Gastrocnemius medialis (tissue), 4 donors: ENCODE results near the gene PRKD1. TPM values are rescaled to one million over a fixed set of nuclear protein-coding genes. Genes with fewer than 3 reads are reported as not detected.
"Not testable (repeated sequence)": the region's sequence is repeated elsewhere in the genome, so short reads cannot be mapped to it uniquely, and the experiment has no call there.

Experiments used
- ATAC-seq, 2 donors: fragments of 150-250 bp; one replicate each; pipeline ENCODE4 v1.9.1; 2016
- DNase-seq, 2 donors: peaks; one replicate each; pipeline ENCODE4 v3.0.0-alpha.2; 2019
- H3K27ac ChIP-seq, 4 donors: fragments of 200-600 bp; sonication (generic); 1 replicate in 1 of 4; 2 replicates in 3 of 4; pipeline ENCODE4 v1.5.1; 2016 to 2018; ENCODE audit warnings: mild to moderate bottlenecking in 2 of 4, moderate library complexity in 1 of 4
- H3K27me3 ChIP-seq, 3 donors: fragments of 200-600 bp; sonication (generic) in 2 of 3; 1 replicate in 1 of 3; 2 replicates in 2 of 3; pipeline versions ENCODE4 v1.5.1 to v1.6.0; 2016 to 2019; ENCODE audit warnings: mild to moderate bottlenecking in 1 of 3, moderate library complexity in 1 of 3
- H3K36me3 ChIP-seq, 2 donors: fragments of 200-600 bp; sonication (generic) in 1 of 2; one replicate each; pipeline ENCODE4 v1.5.1; 2017 to 2018
- H3K4me1 ChIP-seq, 2 donors: fragments of 200-600 bp; sonication (generic) in 1 of 2; one replicate each; pipeline ENCODE4 v1.5.1; 2016 to 2017; ENCODE audit warnings: mild to moderate bottlenecking in 2 of 2
- H3K4me3 ChIP-seq, 4 donors: fragments of 200-600 bp; sonication (generic) in 3 of 4; 1 replicate in 1 of 4; 2 replicates in 3 of 4; pipeline ENCODE4 v1.5.1; 2016 to 2019; ENCODE audit warnings: mild to moderate bottlenecking in 2 of 4
- H3K9me3 ChIP-seq, 3 donors: fragments of 200-600 bp; sonication (generic) in 2 of 3; 1 replicate in 1 of 3; 2 replicates in 2 of 3; pipeline ENCODE4 v1.5.1; 2016 to 2019
- CTCF ChIP-seq, 5 experiments: fragments of 450-650 bp in 3 of 5; fragments of 200-600 bp in 2 of 5; sonication (generic) in 2 of 5; IDR thresholded peaks in 4 of 5; conservative IDR thresholded peaks in 1 of 5; 1 replicate in 4 of 5; 2 replicates in 1 of 5; pipeline ENCODE4 v1.5.1; 2016 to 2019; ENCODE audit warnings: antibody characterized with exemption in 5 of 5, mild to moderate bottlenecking in 3 of 5, moderate library complexity in 3 of 5
- POLR2A ChIP-seq, 2 donors: fragments of 450-650 bp; IDR thresholded peaks; one replicate each; pipeline ENCODE4 v1.6.1; 2017; ENCODE audit warnings: antibody characterized with exemption in 2 of 2, mild to moderate bottlenecking in 2 of 2, moderate library complexity in 2 of 2
- in situ Hi-C, 4 donors: fragments of 200-750 bp; cut with MboI; loops; one replicate each; pipeline versions ENCODE4 v1.15.0 to v1.8.0; 2017; ENCODE audit warnings: low sequenced_read_pairs in 4 of 4
- intact Hi-C: fragments of 100-400 bp; cut with DNase I; formaldehyde crosslinking; loops from one replicate; pipeline ENCODE4 v1.15.1; 2023; ENCODE audit warnings: low total_unique reads
- total RNA-seq, 4 donors: library from RNA; depleted of rRNA; stranded (reverse); fragments of >200 nt; gene quantifications; one replicate each; pipeline versions ENCODE4 v1.1.0 to v1.2.3, GENCODE V29; 2016

PRKD1 gene
- total RNA-seq, 4 donors from 2014 or later, result 1.5 to 4.1 (median 1.7) TPM

- Histone ChIP-seq H3K9me3 (no peaks in the 10 kb centered on the region), H3K36me3 (no peaks in the 10 kb centered on the region), H3K27ac (no peak overlapping the region), H3K4me1 (no peaks in the 10 kb centered on the region), H3K27me3 (no peaks in the 10 kb centered on the region), H3K4me3 (no peak overlapping the region)
- in situ Hi-C loops, result no loop called here
- intact Hi-C loops, result no loop called here
- no peak for TF ChIP-seq CTCF (IDR thresholded peaks at IDR 0.05 in 4 of 5, conservative IDR thresholded peaks at IDR 0.05 in 1 of 5)
- no peak for ATAC-seq
- DNase-seq, result no peak
These were observed 215.0 kb downstream of the PRKD1 start for GRCh38 chr14:29712601-29713000.

DNA sequence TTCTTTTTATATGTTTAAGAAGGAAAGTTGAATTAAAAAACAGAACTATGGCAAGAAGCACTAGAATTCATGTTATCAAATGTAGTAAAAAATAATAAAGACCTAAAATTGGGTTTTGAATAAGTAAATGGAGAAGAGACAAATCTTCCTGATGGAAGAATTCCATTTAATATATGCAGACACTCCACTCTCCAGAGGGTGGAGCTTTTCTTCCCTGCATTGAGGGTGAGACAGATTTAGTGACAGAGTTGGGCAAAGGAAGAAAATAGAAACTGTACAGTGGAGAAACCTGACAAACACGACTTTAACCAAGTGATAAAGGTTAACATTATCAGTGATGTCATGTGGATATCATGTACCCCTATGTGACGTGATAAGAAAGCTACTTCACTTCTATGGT is 217.6 kb downstream of the PRKD1 start:
- Histone ChIP-seq H3K27ac (no peak overlapping the region), H3K27me3 (no peaks in the 10 kb centered on the region), H3K4me3 (no peak overlapping the region), H3K4me1 (no peaks in the 10 kb centered on the region), H3K36me3 (no peaks in the 10 kb centered on the region), H3K9me3 (no peaks in the 10 kb centered on the region)
- in situ Hi-C loops (no loop called here), intact Hi-C loops (loop anchor here (2.0 kb wide), 1 partner anchor 295 kb away; no protein-coding TSS in a partner anchor)
- no peak for DNase-seq
- no peak for ATAC-seq
- no peak for TF ChIP-seq POLR2A (IDR thresholded peaks at IDR 0.05)
- TF ChIP-seq CTCF (IDR thresholded peaks at IDR 0.05 in 4 of 5, conservative IDR thresholded peaks at IDR 0.05 in 1 of 5), result no peak

DNA sequence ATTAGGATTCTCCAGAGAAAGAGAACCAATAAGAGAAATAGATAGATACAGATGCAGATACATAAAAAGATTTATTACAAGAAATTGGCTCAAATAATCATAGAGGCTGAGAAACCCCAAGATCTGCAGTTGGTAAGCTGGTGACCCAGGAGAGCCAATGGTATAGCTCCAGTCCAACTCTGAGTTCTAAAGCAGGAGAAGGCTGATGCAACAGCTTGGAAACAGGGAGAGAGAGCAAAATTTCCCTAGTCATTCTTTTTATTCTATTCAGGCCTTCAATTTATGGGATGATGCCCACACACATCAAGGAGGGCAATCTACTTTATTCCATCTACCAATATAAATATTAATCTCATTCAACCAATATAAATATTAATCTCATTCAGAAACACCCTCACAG is 218.2 kb downstream of the PRKD1 start:
- DNase-seq (no peak), ATAC-seq (no peak)
- Histone ChIP-seq H3K4me3 (no peak overlapping the region), H3K4me1 (no peaks in the 10 kb centered on the region), H3K36me3 (no peaks in the 10 kb centered on the region), H3K9me3 (no peaks in the 10 kb centered on the region), H3K27me3 (no peaks in the 10 kb centered on the region), H3K27ac (no peak overlapping the region)
- intact Hi-C loops (no loop called here), in situ Hi-C loops (no loop called here)
- TF ChIP-seq CTCF (IDR thresholded peaks at IDR 0.05 in 4 of 5, conservative IDR thresholded peaks at IDR 0.05 in 1 of 5) (no peak), POLR2A (IDR thresholded peaks at IDR 0.05) (no peak)

GRCh38 chr14:29706700-29707099 is 220.9 kb downstream of the PRKD1 start:
- Histone ChIP-seq H3K27me3 (no peaks in the 10 kb centered on the region), H3K4me3 (no peak overlapping the region), H3K4me1 (no peaks in the 10 kb centered on the region), H3K9me3 (no peaks in the 10 kb centered on the region), H3K36me3 (no peaks in the 10 kb centered on the region), H3K27ac (no peak overlapping the region)
- in situ Hi-C loops, result no loop called here
- DNase-seq (no peak), ATAC-seq (no peak)
- TF ChIP-seq POLR2A (IDR thresholded peaks at IDR 0.05) (no peak), CTCF (IDR thresholded peaks at IDR 0.05 in 4 of 5, conservative IDR thresholded peaks at IDR 0.05 in 1 of 5) (no peak)
- intact Hi-C loops, result no loop called here

DNA sequence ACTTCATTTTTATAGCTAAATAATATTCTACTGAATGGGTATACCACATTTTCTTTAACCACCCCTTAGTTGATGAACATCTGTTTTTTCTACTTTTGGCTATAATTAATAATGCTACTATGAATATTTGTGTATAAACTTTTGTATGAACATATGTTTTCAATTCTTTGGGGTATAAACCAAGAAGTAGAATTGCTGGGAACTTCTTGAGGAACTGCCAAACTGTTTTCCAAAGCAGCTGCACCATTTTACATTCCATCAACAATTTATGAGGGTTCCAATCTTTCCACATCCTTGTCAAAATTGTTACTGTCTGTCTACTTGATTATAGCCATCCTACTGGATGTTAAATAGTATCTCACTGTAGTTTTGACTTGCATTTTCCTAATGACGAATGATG is 221.8 kb downstream of the PRKD1 start:
- H3K9me3 ChIP-seq, result no peaks in the 10 kb centered on the region
- DNase-seq (no peak), ATAC-seq (no peak)
- H3K27ac ChIP-seq, result no peak overlapping the region
- TF ChIP-seq CTCF (IDR thresholded peaks at IDR 0.05 in 4 of 5, conservative IDR thresholded peaks at IDR 0.05 in 1 of 5) (no peak), POLR2A (IDR thresholded peaks at IDR 0.05) (no peak)
- H3K4me3 ChIP-seq, result no peak overlapping the region
- in situ Hi-C loops, result no loop called here
- H3K4me1 ChIP-seq, result no peaks in the 10 kb centered on the region
- H3K36me3 ChIP-seq, result no peaks in the 10 kb centered on the region
- intact Hi-C loops, result no loop called here
- H3K27me3 ChIP-seq, result no peaks in the 10 kb centered on the region

- H3K4me3 ChIP-seq, DNase-seq, ATAC-seq, H3K4me1 ChIP-seq, H3K27me3 ChIP-seq, H3K27ac ChIP-seq, intact Hi-C loops, H3K36me3 ChIP-seq, in situ Hi-C loops, H3K9me3 ChIP-seq: not testable (repeated sequence)
These were observed 238.1 kb downstream of the PRKD1 start for GRCh38 chr14:29689597-29689996.
